IPS-15b (cell line): Measurements from ENCODE around the gene PDXP.

Experiments
- H3K27me3 ChIP-seq: one replicate; pipeline ENCODE4 v1.6.1; 2013; ENCODE audit warnings: low read length; ENCODE audit not compliant: control insufficient read depth, insufficient read depth
- H3K36me3 ChIP-seq: one replicate; pipeline ENCODE4 v1.6.1; 2013; ENCODE audit warnings: low read length; ENCODE audit not compliant: control insufficient read depth, insufficient read depth
- H3K4me1 ChIP-seq: one replicate; pipeline ENCODE4 v1.6.1; 2013; ENCODE audit warnings: mild to moderate bottlenecking, low read length; ENCODE audit not compliant: control insufficient read depth, insufficient read depth
- H3K4me3 ChIP-seq: one replicate; pipeline ENCODE4 v1.5.1; 2013; ENCODE audit warnings: low read depth, low read length
- H3K9ac ChIP-seq: one replicate; pipeline ENCODE4 v1.6.1; 2013; ENCODE audit warnings: low read depth, mild to moderate bottlenecking, low read length
- H3K9me3 ChIP-seq: one replicate; pipeline ENCODE4 v1.6.1; 2013; ENCODE audit warnings: mild to moderate bottlenecking, low read length; ENCODE audit not compliant: control insufficient read depth, insufficient read depth

PDXP gene

GRCh38 chr22:37697538-37697835, 39.0 kb downstream of the PDXP start:
- no peaks in the 10 kb centered on the region for H3K9me3 ChIP-seq
- H3K36me3 ChIP-seq, result peaks cover 9% of the 10 kb centered on the region
- no peaks in the 10 kb centered on the region for H3K4me1 ChIP-seq
- no peaks in the 10 kb centered on the region for H3K27me3 ChIP-seq
- peak overlapping the region; percentile 77 for H3K4me3 ChIP-seq
- peak overlapping the region; percentile 49 for H3K9ac ChIP-seq

- no peaks in the 10 kb centered on the region for H3K4me1 ChIP-seq
- H3K36me3 ChIP-seq, result peaks cover 13% of the 10 kb centered on the region
- no peak overlapping the region for H3K4me3 ChIP-seq
- H3K9me3 ChIP-seq, result no peaks in the 10 kb centered on the region
- H3K9ac ChIP-seq, result no peak overlapping the region
- no peaks in the 10 kb centered on the region for H3K27me3 ChIP-seq
Measured at GRCh38 chr22:37701141-37701786, 42.7 kb downstream of the PDXP start.

- Histone ChIP-seq H3K36me3 (peaks cover 15% of the 10 kb centered on the region), H3K4me3 (no peak overlapping the region), H3K9me3 (no peaks in the 10 kb centered on the region), H3K4me1 (no peaks in the 10 kb centered on the region), H3K27me3 (no peaks in the 10 kb centered on the region), H3K9ac (no peak overlapping the region)
Measured at GRCh38 chr22:37703906-37704305, 45.4 kb downstream of the PDXP start.

- no peaks in the 10 kb centered on the region for H3K9me3 ChIP-seq
- H3K27me3 ChIP-seq, result no peaks in the 10 kb centered on the region
- H3K4me1 ChIP-seq, result no peaks in the 10 kb centered on the region
- H3K4me3 ChIP-seq, result no peak overlapping the region
- H3K9ac ChIP-seq, result no peak overlapping the region
- H3K36me3 ChIP-seq, result peaks cover 17% of the 10 kb centered on the region
Measured at GRCh38 chr22:37704645-37705044, 46.1 kb downstream of the PDXP start.

- no peaks in the 10 kb centered on the region for H3K27me3 ChIP-seq
- peaks cover 22% of the 10 kb centered on the region for H3K36me3 ChIP-seq
- H3K9ac ChIP-seq, result no peak overlapping the region
- no peaks in the 10 kb centered on the region for H3K4me1 ChIP-seq
- no peak overlapping the region for H3K4me3 ChIP-seq
- H3K9me3 ChIP-seq, result no peaks in the 10 kb centered on the region
Measured at GRCh38 chr22:37705205-37705604, 46.7 kb downstream of the PDXP start.

GRCh38 chr22:37708580-37709444, 50.3 kb downstream of the PDXP start:
- Histone ChIP-seq H3K4me1 (no peaks in the 10 kb centered on the region), H3K36me3 (peaks cover 14% of the 10 kb centered on the region), H3K9me3 (no peaks in the 10 kb centered on the region), H3K9ac (no peak overlapping the region), H3K27me3 (no peaks in the 10 kb centered on the region), H3K4me3 (no peak overlapping the region)

GRCh38 chr22:37709445-37709765, 50.9 kb downstream of the PDXP start:
- Histone ChIP-seq H3K4me3 (no peak overlapping the region), H3K36me3 (peaks cover 14% of the 10 kb centered on the region), H3K9me3 (no peaks in the 10 kb centered on the region), H3K4me1 (no peaks in the 10 kb centered on the region), H3K9ac (no peak overlapping the region), H3K27me3 (no peaks in the 10 kb centered on the region)

- Histone ChIP-seq H3K4me1 (no peaks in the 10 kb centered on the region), H3K27me3 (no peaks in the 10 kb centered on the region), H3K36me3 (peaks cover 14% of the 10 kb centered on the region), H3K9me3 (no peaks in the 10 kb centered on the region), H3K9ac (no peak overlapping the region), H3K4me3 (no peak overlapping the region)
Measured at GRCh38 chr22:37710675-37711074, 52.2 kb downstream of the PDXP start.

- Histone ChIP-seq H3K36me3 (peaks cover 8% of the 10 kb centered on the region), H3K9ac (no peak overlapping the region), H3K27me3 (no peaks in the 10 kb centered on the region), H3K4me3 (no peak overlapping the region), H3K4me1 (no peaks in the 10 kb centered on the region), H3K9me3 (no peaks in the 10 kb centered on the region)
Measured at GRCh38 chr22:37711490-37711889, 53.0 kb downstream of the PDXP start.

- H3K4me1 ChIP-seq, result no peaks in the 10 kb centered on the region
- no peak overlapping the region for H3K4me3 ChIP-seq
- peaks cover 11% of the 10 kb centered on the region for H3K36me3 ChIP-seq
- H3K9ac ChIP-seq, result no peak overlapping the region
- no peaks in the 10 kb centered on the region for H3K27me3 ChIP-seq
- H3K9me3 ChIP-seq, result no peaks in the 10 kb centered on the region
Measured at GRCh38 chr22:37713761-37714160, 55.2 kb downstream of the PDXP start.

GRCh38 chr22:37714634-37715033, 56.1 kb downstream of the PDXP start:
- Histone ChIP-seq H3K4me3 (no peak overlapping the region), H3K9me3 (no peaks in the 10 kb centered on the region), H3K27me3 (no peaks in the 10 kb centered on the region), H3K9ac (no peak overlapping the region), H3K36me3 (peaks cover 9% of the 10 kb centered on the region), H3K4me1 (no peaks in the 10 kb centered on the region)

GRCh38 chr22:37715760-37716159, 57.2 kb downstream of the PDXP start:
- peaks cover 4% of the 10 kb centered on the region for H3K36me3 ChIP-seq
- H3K4me3 ChIP-seq, result no peak overlapping the region
- no peaks in the 10 kb centered on the region for H3K4me1 ChIP-seq
- no peak overlapping the region for H3K9ac ChIP-seq
- H3K27me3 ChIP-seq, result no peaks in the 10 kb centered on the region
- H3K9me3 ChIP-seq, result no peaks in the 10 kb centered on the region
